ENCODE data around the gene RALA.
"Not testable (repeated sequence)": the region's sequence is repeated elsewhere in the genome, so short reads cannot be mapped to it uniquely, and the experiment has no call there.

RALA gene

DNA sequence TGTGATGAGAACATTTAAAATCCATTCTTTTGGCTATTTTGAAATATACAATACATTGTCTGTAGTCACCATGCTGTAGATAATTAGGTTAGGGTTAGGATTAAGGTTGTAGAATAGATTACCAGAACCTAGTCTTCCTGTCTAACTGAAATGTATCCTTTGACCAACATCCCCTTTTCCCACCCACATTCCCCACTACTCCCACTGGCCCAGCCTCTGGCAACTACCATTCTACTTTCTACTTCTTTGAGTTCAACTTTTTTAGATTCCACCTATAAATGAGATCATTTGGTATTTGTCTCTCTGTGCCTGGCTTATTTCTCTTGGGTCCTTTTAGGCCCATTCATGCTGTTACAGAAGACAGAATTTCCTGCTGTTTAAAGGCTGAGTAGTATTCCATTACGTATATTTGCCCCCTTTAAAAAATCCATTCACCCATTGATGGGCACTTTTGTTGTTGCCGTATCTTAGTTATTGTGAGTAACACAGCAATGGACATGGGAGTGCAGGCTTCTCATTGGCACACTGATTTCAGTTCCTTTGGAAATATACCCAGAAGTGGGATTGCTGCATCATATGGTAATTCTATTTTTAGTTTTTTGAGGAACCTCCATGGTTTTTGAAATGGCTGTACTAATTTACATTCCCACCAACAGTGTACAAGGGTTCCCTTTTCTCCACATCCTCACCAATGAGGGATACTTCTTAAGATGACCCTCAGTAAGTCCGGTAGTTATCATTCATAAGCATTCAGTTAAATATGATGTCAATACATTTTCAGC lies 104.0 kb downstream of the RALA start:
- DNase-seq (ENCODE audit: low read depth), result no peak

GRCh38 chr7:39732837-39733804 lies 109.7 kb downstream of the RALA start:
- DNase-seq (ENCODE audit: low read depth), result peak; percentile 98

- DNase-seq (ENCODE audit: low read depth), result no peak
Measured at GRCh38 chr7:39733881-39734632, 110.7 kb downstream of the RALA start.

DNA sequence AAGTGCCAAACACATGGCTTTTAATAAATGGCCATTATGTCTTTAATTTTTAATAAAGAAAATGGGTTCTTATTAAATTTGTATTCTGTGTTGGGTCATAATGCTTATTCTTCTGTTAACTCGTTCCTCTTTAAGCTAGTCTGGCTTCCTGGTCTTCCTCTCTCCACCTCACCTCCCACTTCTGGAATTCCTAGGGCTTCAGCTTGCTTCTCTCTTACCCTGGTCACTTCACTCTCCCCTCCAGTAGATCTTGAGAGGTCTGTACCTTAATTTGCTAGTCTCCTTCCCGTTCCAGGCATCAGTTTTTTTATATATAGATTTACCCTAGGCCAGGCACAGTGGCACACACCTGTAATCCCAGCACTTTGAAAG lies 111.2 kb downstream of the RALA start:
- no peak for DNase-seq (ENCODE audit: low read depth)

- DNase-seq (ENCODE audit: low read depth), result no peak
Measured at GRCh38 chr7:39735903-39736302, 112.5 kb downstream of the RALA start.

GRCh38 chr7:39741942-39742623 lies 118.7 kb downstream of the RALA start:
- DNase-seq (ENCODE audit: low read depth), result no peak

- DNase-seq (ENCODE audit: low read depth), result no peak
Measured at GRCh38 chr7:39744620-39745019, 121.2 kb downstream of the RALA start.

DNA sequence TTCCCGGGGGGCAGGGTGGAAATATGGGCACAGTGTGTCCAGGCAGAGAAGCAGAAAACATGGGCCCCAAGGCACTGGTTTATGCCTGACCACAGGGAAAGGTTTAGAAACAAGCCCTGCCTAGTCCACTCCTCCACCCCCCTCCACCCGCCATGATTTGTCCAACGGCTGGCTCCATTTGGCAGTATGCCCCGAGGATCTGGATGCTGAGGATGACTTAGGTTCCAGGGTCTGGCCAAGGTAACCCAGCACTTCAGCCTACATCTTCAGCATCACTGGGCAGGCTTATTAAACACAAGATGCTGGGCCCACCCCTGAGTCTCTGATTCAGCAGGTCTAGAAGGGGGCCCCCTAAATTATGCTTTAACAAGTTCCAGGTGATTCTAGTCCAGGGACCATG lies 121.9 kb downstream of the RALA start:
- no peak for DNase-seq (ENCODE audit: low read depth)

- DNase-seq (ENCODE audit: low read depth), result no peak
Measured at GRCh38 chr7:39746103-39746819, 122.9 kb downstream of the RALA start.

GRCh38 chr7:39749177-39749576 lies 125.8 kb downstream of the RALA start:
- no peak for DNase-seq (ENCODE audit: low read depth)

DNA sequence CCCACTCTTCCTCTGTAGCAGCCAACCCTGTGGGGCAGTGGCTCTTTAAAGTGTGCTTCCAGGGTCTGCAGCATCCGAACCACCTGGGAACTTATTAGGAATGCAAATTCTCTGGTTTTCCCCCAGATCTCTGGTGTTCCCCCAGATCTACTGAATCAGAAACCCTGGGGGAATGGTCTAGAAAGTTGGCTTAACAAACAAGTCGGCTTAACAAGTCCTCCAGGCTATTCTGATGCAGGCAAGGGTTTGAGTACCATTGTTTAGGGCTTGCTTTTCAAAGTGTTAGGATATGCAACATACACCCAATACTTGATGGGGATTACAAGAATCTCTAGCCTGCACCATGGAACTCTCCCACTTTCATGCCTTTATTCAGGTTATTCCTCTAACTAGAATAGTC lies 126.3 kb downstream of the RALA start:
- no peak for DNase-seq (ENCODE audit: low read depth)

DNA sequence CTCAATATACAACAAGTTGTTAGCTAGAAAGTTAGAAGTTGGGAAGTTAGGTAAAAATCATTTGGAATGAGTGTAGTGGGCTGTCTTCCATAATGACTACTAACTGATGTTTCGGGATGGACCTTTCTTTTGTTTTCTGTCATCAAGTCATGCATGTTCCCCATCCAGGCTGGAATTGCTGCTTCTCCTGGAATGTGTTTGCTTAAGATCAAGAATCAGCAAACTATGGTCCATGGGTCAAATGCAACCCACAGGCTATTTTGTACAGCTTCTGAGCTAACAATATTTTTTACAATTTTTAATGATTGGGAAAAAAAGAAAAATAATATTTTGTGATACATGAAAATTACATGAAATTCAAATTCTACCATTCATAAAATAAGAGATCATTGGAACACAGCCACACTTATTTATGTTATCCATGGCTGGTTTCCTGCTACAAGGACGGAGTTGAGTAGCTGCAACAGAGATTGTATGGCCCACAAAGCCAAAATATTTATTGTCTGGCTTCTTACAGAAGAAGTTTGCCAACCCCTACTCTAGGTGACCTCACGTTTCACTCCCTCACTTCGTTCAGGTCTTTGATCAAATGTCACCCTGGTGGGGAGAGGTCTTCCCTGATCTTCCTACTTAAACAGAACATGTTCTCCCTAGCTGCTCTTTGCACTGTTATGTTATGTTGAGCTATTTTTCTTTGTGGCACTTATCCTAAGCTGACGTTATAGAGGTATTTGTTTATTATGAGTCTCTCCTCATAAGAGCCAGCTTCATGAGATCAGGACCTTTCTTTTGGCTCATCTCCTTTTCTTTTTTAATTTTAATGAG lies 127.1 kb downstream of the RALA start:
- no peak for DNase-seq (ENCODE audit: low read depth)

- not testable (repeated sequence) for DNase-seq (ENCODE audit: low read depth)
Measured at GRCh38 chr7:39753237-39753636, 129.9 kb downstream of the RALA start.

GRCh38 chr7:39753823-39754325 lies 130.5 kb downstream of the RALA start:
- DNase-seq (ENCODE audit: low read depth), result no peak

DNA sequence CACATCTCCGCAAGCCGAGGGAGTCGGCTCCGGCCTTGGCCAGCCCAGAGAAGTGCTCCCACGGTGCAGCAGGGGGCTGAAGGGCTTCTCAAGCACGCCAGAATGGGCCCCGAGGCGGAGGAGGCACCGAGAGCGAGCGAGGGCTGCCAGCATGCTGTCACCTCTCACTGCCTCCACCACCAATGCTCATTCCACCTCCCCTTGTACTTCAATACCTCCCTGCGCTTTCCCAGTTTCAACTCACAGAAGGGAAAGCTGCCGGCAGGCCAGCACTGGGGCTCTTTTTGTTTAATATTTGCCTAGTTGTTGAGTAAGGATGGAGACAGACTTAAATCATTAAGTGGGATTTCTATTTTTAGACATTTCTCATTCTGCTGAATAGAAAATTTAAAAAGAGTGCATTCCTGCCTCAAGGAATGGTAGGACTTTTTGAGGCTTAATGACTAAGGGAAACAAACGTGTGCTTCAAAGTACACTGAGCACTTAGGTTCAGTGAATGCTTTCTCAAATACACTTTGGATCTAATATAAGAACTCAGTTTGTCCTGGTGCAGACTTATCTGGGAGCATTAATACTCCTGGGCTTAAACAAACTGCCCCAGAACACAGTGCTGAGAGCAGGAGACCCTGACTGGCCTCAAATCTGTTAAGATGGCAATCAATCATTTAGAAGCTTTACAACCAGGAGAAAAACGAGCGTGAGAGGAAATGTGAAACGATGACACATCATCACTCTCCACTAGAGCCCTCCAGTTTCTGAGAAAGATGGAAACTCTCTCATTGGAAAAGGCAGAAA lies 131.2 kb downstream of the RALA start:
- no peak for DNase-seq (ENCODE audit: low read depth)

DNA sequence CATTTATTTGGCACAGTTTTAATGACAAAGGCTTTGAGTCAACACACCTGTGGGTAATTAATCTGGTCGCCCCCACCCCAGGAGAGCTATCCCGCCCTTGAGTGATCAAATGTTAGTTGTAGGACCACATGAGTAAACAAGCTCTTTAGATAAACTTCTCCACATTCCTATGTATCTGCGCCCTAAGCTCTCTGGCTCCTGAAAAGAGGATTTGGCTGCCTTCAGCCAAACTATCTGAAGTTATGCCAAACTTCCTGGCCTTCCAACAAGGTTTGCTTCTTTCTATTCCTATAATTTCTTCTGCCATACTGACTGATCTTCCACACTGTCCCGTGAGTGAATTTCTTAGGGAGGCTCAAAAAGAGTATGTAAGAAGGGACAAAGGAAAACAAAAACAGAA lies 134.2 kb downstream of the RALA start:
- no peak for DNase-seq (ENCODE audit: low read depth)

Data from activated T-cell treated with anti-CD3 and anti-CD28 coated beads for 24 hours (primary cell).